SK-N-SH (cell line): ENCODE results near the gene SMIM7.

Experiments used
- CHD2 ChIP-seq: fragments of 150-350 bp; IDR thresholded peaks from 2 replicates; pipeline ENCODE4 v1.6.1; 2018; ENCODE audit warnings: low read length; ENCODE audit not compliant: partially characterized antibody
- CTCF ChIP-seq: fragments of 200-600 bp; sonication (generic); IDR thresholded peaks from 2 replicates; pipeline ENCODE4 v1.6.1; 2017; ENCODE audit warnings: antibody characterized with exemption, mild to moderate bottlenecking, moderate library complexity
- EP300 ChIP-seq, 2 experiments: IDR thresholded peaks; 2 replicates each; pipeline versions ENCODE4 v1.4.0 to v1.6.1; 2012; ENCODE audit warnings: borderline replicate concordance in 1 of 2, low read depth in 1 of 2, low read length in 1 of 2
- FOXM1 ChIP-seq: IDR thresholded peaks from 2 replicates; pipeline ENCODE4 v1.4.0; 2012; ENCODE audit warnings: low read depth, mild to moderate bottlenecking
- POLR2AphosphoS5 ChIP-seq: IDR thresholded peaks from 2 replicates; pipeline ENCODE4 v1.6.1; 2012; ENCODE audit warnings: low read depth, low read length
- RFX5 ChIP-seq: IDR thresholded peaks from 2 replicates; pipeline ENCODE4 v1.6.1; 2012; ENCODE audit warnings: mild to moderate bottlenecking, improper control_type of control experiment, low read length
- SIN3A ChIP-seq: IDR thresholded peaks from 2 replicates; pipeline ENCODE4 v1.6.1; 2012; ENCODE audit warnings: low read depth, mild to moderate bottlenecking, low read length, moderate library complexity, borderline replicate concordance
- TAF1 ChIP-seq: IDR thresholded peaks from 2 replicates; pipeline ENCODE4 v1.6.1; 2012; ENCODE audit warnings: low read depth, mild to moderate bottlenecking, low read length, moderate library complexity, borderline replicate concordance
- TCF12 ChIP-seq: IDR thresholded peaks from 2 replicates; pipeline ENCODE4 v1.4.0; 2012
- YY1 ChIP-seq: IDR thresholded peaks from 2 replicates; pipeline ENCODE4 v1.4.0; 2012; ENCODE audit warnings: low read depth, mild to moderate bottlenecking
- TF ChIP-seq, protein P1 (sequence below): fragments of 150-350 bp; IDR thresholded peaks from 2 replicates; pipeline ENCODE4 v1.6.1; 2017; ENCODE audit warnings: antibody characterized with exemption, low read length, low read depth, borderline replicate concordance

DNA sequence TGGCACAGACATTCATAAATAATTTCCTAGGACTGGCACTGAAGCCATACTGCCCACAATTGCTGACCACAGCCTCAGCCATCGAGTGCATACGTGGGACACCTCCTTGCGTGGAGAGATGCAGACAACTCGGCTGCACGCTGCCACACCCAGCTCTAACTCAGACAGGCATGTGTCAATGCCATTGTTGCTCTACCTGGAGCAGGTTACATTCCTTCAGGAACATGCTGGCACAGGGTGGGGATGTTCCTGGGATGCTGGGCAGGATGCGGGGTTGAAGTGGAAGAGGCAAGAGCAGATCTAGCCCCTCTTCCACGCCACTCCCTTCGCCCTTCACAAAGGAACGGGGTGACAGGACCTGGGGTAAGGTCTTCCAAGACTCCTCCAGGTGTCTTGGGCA, 63.5 kb downstream of the SMIM7 start:
- TF ChIP-seq FOXM1 (no peak), CTCF (no peak), EP300 (IDR thresholded peaks at IDR 0.05; ENCODE audit: borderline replicate concordance in 1 of 2, low read depth in 1 of 2, low read length in 1 of 2) (no peak), SIN3A (no peak), TCF12 (no peak), CHD2 (no peak), TAF1 (no peak), POLR2AphosphoS5 (no peak), RFX5 (no peak), YY1 (no peak)
- TF ChIP-seq, protein P1, sequence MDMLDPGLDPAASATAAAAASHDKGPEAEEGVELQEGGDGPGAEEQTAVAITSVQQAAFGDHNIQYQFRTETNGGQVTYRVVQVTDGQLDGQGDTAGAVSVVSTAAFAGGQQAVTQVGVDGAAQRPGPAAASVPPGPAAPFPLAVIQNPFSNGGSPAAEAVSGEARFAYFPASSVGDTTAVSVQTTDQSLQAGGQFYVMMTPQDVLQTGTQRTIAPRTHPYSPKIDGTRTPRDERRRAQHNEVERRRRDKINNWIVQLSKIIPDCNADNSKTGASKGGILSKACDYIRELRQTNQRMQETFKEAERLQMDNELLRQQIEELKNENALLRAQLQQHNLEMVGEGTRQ, result no peak
